Adipose tissue (tissue), 3 donors: ENCODE results near the gene CUTC. TPM values are rescaled to one million over a fixed set of nuclear protein-coding genes. Genes with fewer than 3 reads are reported as not detected.
"Not testable (repeated sequence)": the region's sequence is repeated elsewhere in the genome, so short reads cannot be mapped to it uniquely, and the experiment has no call there.

Experiments used
- H3K27ac ChIP-seq: one replicate; pipeline ENCODE4 v1.5.1; 2013; ENCODE audit warnings: low read depth, low read length
- WGBS, 3 donors: extraction: QIAGEN DNeasy Blood & Tissue Kit; methylation state at CpG; one replicate each; pipeline ENCODE4 v1.1.7; 2013; 5-methylcytosine and 5-hydroxymethylcytosine counted together
- polyA plus RNA-seq, 3 donors: library from polyadenylated mRNA; stranded (reverse); fragments of 200-250 nt; gene quantifications; one replicate each; pipeline ENCODE4 v1.2.3, GENCODE V29; 2013
- donor health status: healthy with polysubstance abuse.
- donor health status: Bipolar disorder and iron deficiency.
- donor health status: healthy.

CUTC gene
- polyA plus RNA-seq, 3 donors: 14.8 to 51.7 (median 47.7) TPM

GRCh38 chr10:99740260-99740659, 8.2 kb downstream of the CUTC start:
- no peak overlapping the region for H3K27ac ChIP-seq
- 97 to 99% (median 98%) methylated on average over 2 of the region's 2 CpGs for WGBS, 3 donors

- 89 to 99% (median 96%) methylated on average over 3 of the region's 3 CpGs for WGBS, 3 donors
- no peak overlapping the region for H3K27ac ChIP-seq
These were observed 9.0 kb downstream of the CUTC start for GRCh38 chr10:99740933-99741559.

GRCh38 chr10:99742254-99742653, 10.2 kb downstream of the CUTC start:
- no peak overlapping the region for H3K27ac ChIP-seq

- no peak overlapping the region for H3K27ac ChIP-seq
- WGBS, 3 donors: 84 to 89% (median 86%) methylated on average over 2 of the region's 2 CpGs
These were observed 10.7 kb downstream of the CUTC start for GRCh38 chr10:99742701-99743100.

- WGBS, 3 donors: 85 to 95% (median 90%) methylated on average over 3 of the region's 3 CpGs
- no peak overlapping the region for H3K27ac ChIP-seq
These were observed 11.8 kb downstream of the CUTC start for GRCh38 chr10:99743841-99744240.

- not testable (repeated sequence) for H3K27ac ChIP-seq
- WGBS, 3 donors: 82 to 90% (median 88%) methylated on average over 2 of the region's 2 CpGs
These were observed 14.1 kb downstream of the CUTC start for GRCh38 chr10:99746166-99746565.

- 96 to 100% (median 98%) methylated on average over 2 of the region's 2 CpGs for WGBS, 3 donors
- H3K27ac ChIP-seq: no peak overlapping the region
These were observed 16.9 kb downstream of the CUTC start for GRCh38 chr10:99748823-99749451.

- H3K27ac ChIP-seq: no peak overlapping the region
These were observed 18.6 kb downstream of the CUTC start for GRCh38 chr10:99750641-99751040.

- 93 to 97% (median 95%) methylated on average over 1 of the region's 1 CpG for whole genome bisulfite sequencing, 3 donors
- H3K27ac ChIP-seq: no peak overlapping the region
These were observed 22.6 kb downstream of the CUTC start for GRCh38 chr10:99754670-99755069.

- WGBS, 3 donors: 94 to 98% (median 97%) methylated on average over 1 of the region's 1 CpG
- no peak overlapping the region for H3K27ac ChIP-seq
These were observed 24.1 kb downstream of the CUTC start for GRCh38 chr10:99756159-99756558.

- no peak overlapping the region for H3K27ac ChIP-seq
- 78 to 90% (median 79%) methylated on average over 2 of the region's 2 CpGs for WGBS, 3 donors
These were observed 26.3 kb downstream of the CUTC start for GRCh38 chr10:99758211-99758891.

GRCh38 chr10:99760321-99760720, 28.3 kb downstream of the CUTC start:
- 90 to 100% (median 100%) methylated on average over 1 of the region's 1 CpG for WGBS, 3 donors
- H3K27ac ChIP-seq: no peak overlapping the region

- no peak overlapping the region for H3K27ac ChIP-seq
These were observed 29.3 kb downstream of the CUTC start for GRCh38 chr10:99761365-99761764.

- WGBS, 3 donors: 64 to 86% (median 83%) methylated on average over 4 of the region's 4 CpGs
- H3K27ac ChIP-seq: no peak overlapping the region
These were observed 33.8 kb downstream of the CUTC start for GRCh38 chr10:99765672-99766301.

- no peak overlapping the region for H3K27ac ChIP-seq
- WGBS, 3 donors: 73 to 76% (median 74%) methylated on average over 8 of the region's 8 CpGs
These were observed 34.3 kb downstream of the CUTC start for GRCh38 chr10:99766302-99766681.

GRCh38 chr10:99767901-99768300, 35.9 kb downstream of the CUTC start:
- no peak overlapping the region for H3K27ac ChIP-seq
- WGBS, 3 donors: 52 to 72% (median 71%) methylated on average over 4 to 5 of the region's 5 CpGs

GRCh38 chr10:99768556-99768955, 36.5 kb downstream of the CUTC start:
- 59 to 65% (median 64%) methylated on average over 2 of the region's 2 CpGs for WGBS, 3 donors

GRCh38 chr10:99769706-99770105, 37.7 kb downstream of the CUTC start:
- WGBS, 3 donors: 80 to 82% (median 82%) methylated on average over 5 of the region's 5 CpGs
- no peak overlapping the region for H3K27ac ChIP-seq

More at GRCh38 chr10:99768556-99768955, 36.5 kb downstream of the CUTC start:
- H3K27ac ChIP-seq: no peak overlapping the region

GRCh38 chr10:99770408-99771045, 38.5 kb downstream of the CUTC start:
- WGBS, 3 donors: 70 to 90% (median 83%) methylated on average over 4 of the region's 4 CpGs
- H3K27ac ChIP-seq: no peak overlapping the region
